ENCODE measurements around the gene ZCCHC24.

Gene ZCCHC24

DNA sequence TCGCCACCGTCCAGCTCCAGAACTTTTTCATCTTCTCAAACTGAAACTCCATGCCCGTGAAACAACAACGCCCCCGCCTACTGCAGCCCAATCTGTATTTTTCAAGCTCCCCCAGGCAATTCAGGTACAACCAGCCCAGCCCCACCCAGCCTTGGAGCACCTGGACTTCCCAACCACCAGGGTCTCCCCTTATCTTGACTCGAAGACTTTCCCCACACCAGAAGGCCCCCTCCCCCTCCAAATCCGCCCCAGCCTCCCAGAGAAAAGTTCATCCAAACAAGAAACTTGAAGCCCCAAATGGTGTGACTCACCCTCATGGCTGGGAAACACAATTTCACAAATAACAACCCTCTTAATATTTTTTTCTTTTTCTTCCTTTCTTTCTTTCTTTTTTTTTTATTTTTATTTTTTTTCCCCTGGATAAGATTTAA lies 10.6 kb downstream of the ZCCHC24 start:
- H3K4me3 ChIP-seq (ENCODE audit: low read depth, low read length): peak overlapping the region; percentile 39
- TF ChIP-seq, protein P1, sequence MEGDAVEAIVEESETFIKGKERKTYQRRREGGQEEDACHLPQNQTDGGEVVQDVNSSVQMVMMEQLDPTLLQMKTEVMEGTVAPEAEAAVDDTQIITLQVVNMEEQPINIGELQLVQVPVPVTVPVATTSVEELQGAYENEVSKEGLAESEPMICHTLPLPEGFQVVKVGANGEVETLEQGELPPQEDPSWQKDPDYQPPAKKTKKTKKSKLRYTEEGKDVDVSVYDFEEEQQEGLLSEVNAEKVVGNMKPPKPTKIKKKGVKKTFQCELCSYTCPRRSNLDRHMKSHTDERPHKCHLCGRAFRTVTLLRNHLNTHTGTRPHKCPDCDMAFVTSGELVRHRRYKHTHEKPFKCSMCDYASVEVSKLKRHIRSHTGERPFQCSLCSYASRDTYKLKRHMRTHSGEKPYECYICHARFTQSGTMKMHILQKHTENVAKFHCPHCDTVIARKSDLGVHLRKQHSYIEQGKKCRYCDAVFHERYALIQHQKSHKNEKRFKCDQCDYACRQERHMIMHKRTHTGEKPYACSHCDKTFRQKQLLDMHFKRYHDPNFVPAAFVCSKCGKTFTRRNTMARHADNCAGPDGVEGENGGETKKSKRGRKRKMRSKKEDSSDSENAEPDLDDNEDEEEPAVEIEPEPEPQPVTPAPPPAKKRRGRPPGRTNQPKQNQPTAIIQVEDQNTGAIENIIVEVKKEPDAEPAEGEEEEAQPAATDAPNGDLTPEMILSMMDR (IDR thresholded peaks at IDR 0.05; ENCODE audit: low read depth, low read length): no peak

GRCh38 chr10:79434223-79434687 lies 11.2 kb downstream of the ZCCHC24 start:
- H3K4me3 ChIP-seq (ENCODE audit: low read depth, low read length): no peak overlapping the region
- TF ChIP-seq, protein P1 (IDR thresholded peaks at IDR 0.05; ENCODE audit: low read depth, low read length): no peak

DNA sequence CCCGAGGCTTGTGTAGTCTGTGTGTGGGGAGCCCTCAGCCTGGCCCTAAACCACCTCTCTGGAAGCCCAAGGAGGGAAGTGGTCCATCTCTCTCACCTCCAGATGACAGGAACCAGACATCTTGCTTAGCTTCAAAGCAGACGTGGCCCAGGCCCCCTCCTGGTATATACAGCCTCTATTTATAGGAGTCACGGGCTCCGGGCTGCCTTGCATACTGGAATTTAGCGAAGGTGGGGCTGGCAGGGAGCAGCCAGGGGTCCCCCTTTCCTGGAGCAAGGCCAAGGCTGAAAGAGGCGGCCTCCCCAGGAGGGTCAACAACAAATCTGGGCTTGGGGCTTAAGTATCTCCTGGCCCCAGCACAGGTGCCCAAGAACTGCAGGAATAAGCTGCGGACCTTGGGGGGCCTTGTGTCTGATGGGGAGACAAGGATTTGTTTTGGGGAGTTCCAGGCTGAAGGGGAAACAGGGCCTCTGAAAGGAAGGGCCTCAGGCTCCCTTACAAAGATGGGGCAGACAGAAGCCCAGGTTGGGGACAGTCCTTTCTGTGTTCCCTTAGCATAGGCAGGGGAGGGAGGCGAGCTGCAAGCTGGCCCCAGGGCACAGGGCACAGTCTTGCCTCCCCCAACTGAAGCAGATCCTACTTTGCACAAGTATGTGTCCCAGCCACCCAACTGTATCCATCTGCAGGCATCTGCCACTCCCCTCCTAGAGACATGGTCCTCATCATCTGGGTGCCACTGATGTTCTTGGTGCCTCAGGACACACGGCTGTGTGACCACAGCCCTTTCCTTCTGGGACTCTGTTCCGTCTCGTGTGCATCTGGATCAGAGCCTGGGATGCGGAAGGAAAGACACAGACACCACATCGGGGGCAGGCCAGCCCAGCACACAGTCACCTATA lies 11.9 kb downstream of the ZCCHC24 start:
- H3K4me3 ChIP-seq (ENCODE audit: low read depth, low read length): no peak overlapping the region
- TF ChIP-seq, protein P1 (IDR thresholded peaks at IDR 0.05; ENCODE audit: low read depth, low read length): no peak

- TF ChIP-seq, protein P1 (IDR thresholded peaks at IDR 0.05; ENCODE audit: low read depth, low read length): no peak
Measured at GRCh38 chr10:79431891-79432831, 13.3 kb downstream of the ZCCHC24 start.

GRCh38 chr10:79431428-79431827 lies 14.0 kb downstream of the ZCCHC24 start:
- H3K4me3 ChIP-seq (ENCODE audit: low read depth, low read length): no peak overlapping the region
- TF ChIP-seq, protein P1 (IDR thresholded peaks at IDR 0.05; ENCODE audit: low read depth, low read length): no peak

More at GRCh38 chr10:79431891-79432831, 13.3 kb downstream of the ZCCHC24 start:
- H3K4me3 ChIP-seq (ENCODE audit: low read depth, low read length): no peak overlapping the region

DNA sequence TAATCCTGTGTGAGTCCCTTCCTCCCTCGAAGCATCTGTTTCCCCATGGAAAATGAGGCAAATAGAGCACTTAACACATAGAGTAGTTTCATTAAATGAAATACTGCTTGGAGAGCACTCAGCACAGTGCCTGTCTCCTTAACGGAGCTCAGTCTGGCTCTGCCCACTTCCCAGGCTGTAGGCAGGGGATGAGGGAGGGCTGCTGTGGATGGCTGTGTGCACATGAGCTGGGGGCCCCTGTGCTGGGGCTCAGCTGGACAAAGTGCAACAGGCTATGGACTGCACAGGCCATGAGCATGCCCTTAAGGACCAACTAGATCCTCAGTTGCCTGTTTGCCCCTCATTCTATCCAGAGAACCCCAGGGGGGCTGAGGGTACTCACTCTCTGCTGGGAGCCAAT lies 14.5 kb downstream of the ZCCHC24 start:
- no peak overlapping the region for H3K4me3 ChIP-seq (ENCODE audit: low read depth, low read length)
- TF ChIP-seq, protein P1 (IDR thresholded peaks at IDR 0.05; ENCODE audit: low read depth, low read length): no peak

All from WI38 (cell line).